Measurements from ENCODE around the gene MPP3. TPM values are rescaled to one million over a fixed set of nuclear protein-coding genes. Genes with fewer than 3 reads are reported as not detected.

The MPP3 gene
- total and polyA plus RNA-seq, 10 of the 15 experiments (the other 5 are each of a cell fraction or from before 2014, with no cell fraction given): not detected

- H3K79me2 ChIP-seq (ENCODE audit: control insufficient read depth, insufficient read depth, low read length): no peaks in the 10 kb centered on the region
- no peaks in the 10 kb centered on the region; a peak in 1 of 4 replicates for H3K27me3 ChIP-seq (replicated peaks in 1 of 2; ENCODE audit: control insufficient read depth in 2 of 2, insufficient read depth in 2 of 2, low read length in 1 of 2)
- H3K9ac ChIP-seq (ENCODE audit: control insufficient read depth, insufficient read depth, low read length): no peak overlapping the region
- ATAC-seq (no peak), DNase-seq (ENCODE audit: low read depth, low spot score) (no peak), FAIRE-seq (no peak)
- no peak overlapping the region for H3K4me3 ChIP-seq
- ChIA-PET CTCF (interaction anchor here (14.6 kb wide), 1 partner anchor 71 kb away, joined by 515 read pairs; no protein-coding TSS in a partner anchor), RAD21 (ENCODE audit: unreplicated experiment) (interaction anchor here (3.8 kb wide), 1 partner anchor 75 kb away, joined by 14 read pairs; no protein-coding TSS in a partner anchor), SMC1A (ENCODE audit: uncharacterized antibody, unreplicated experiment) (interaction anchor here (3.9 kb wide), 1 partner anchor 75 kb away, joined by 40 read pairs; no protein-coding TSS in a partner anchor), POLR2A (no interaction called here)
- BruUV-seq (replicated peaks): no TSS peak
- no peaks in the 10 kb centered on the region for H3K9me3 ChIP-seq (replicated peaks; ENCODE audit: control insufficient read depth, insufficient read depth, low read length)
- H2AFZ ChIP-seq (ENCODE audit: control insufficient read depth, low read depth, low read length): no peak overlapping the region
- intact Hi-C loops (cut with micrococcal nuclease; ENCODE audit: unreplicated experiment) (no loop called here), in situ Hi-C loops (cut with MboI) (no loop called here)
- no peaks in the 10 kb centered on the region for H4K20me1 ChIP-seq (ENCODE audit: control insufficient read depth, insufficient read depth)
- peak overlapping the region; percentile 54; the same call in 1 of the 2 replicates for H3K4me2 ChIP-seq (ENCODE audit: control insufficient read depth, insufficient read depth)
- no peak for TF ChIP-seq KDM1A (IDR thresholded peaks at IDR 0.05; ENCODE audit: borderline replicate concordance)
- no peak for TF ChIP-seq BCL11A (IDR thresholded peaks at IDR 0.05; ENCODE audit: low read depth, low read length)
- H3K4me1 ChIP-seq (ENCODE audit: control insufficient read depth, insufficient read depth, low read length): peaks cover 7% of the 10 kb centered on the region
- no peaks in the 10 kb centered on the region; a peak in 1 of 4 replicates for H3K36me3 ChIP-seq (ENCODE audit: control insufficient read depth in 2 of 2, insufficient read depth in 2 of 2, low read length in 1 of 2)
- WGBS (ENCODE audit: insufficient coverage, insufficient replicate concordance, low lambda C conversion rate, missing lambda C conversion rate): 86% methylated on average over 7 of the region's 7 CpGs
- no peak overlapping the region for H3K27ac ChIP-seq (ENCODE audit: control insufficient read depth, insufficient read depth)
These were observed 64.0 kb downstream of the MPP3 start for GRCh38 chr17:43768943-43769342.

DNA sequence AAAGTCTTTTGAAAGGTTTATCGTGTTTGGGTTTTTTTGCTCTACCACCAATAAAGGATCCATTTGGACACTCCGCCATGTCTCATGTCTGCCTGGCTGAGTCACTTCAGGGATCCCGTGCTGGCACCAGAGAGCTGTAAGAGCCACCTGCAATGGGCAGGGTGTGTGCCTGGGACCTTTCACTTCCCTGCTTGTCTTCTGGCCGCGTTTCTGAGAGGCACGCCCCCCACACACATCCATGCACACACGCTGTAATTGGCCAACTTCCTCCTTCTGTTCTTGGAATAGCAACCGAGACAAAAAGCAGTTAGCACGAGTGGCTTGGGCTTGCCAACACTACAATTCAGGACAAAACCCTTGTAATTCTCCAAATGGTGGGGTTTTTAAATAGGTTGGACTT is 64.6 kb downstream of the MPP3 start:
- in situ Hi-C loops (cut with MboI): no loop called here
- H3K9me3 ChIP-seq (replicated peaks; ENCODE audit: control insufficient read depth, insufficient read depth, low read length): no peaks in the 10 kb centered on the region
- no peak overlapping the region for H3K4me3 ChIP-seq
- WGBS (ENCODE audit: insufficient coverage, insufficient replicate concordance, low lambda C conversion rate, missing lambda C conversion rate): 18% methylated on average over 9 of the region's 9 CpGs
- no peaks in the 10 kb centered on the region; a peak in 1 of 4 replicates for H3K36me3 ChIP-seq (ENCODE audit: control insufficient read depth in 2 of 2, insufficient read depth in 2 of 2, low read length in 1 of 2)
- FAIRE-seq (no peak), DNase-seq (ENCODE audit: low read depth, low spot score) (no peak), ATAC-seq (peak; percentile 73)
- H2AFZ ChIP-seq (ENCODE audit: control insufficient read depth, low read depth, low read length): 0 out of 2 replicates have a peak overlapping the region, but pooled peaks have one; percentile 8
- BruUV-seq (replicated peaks): no TSS peak
- no peaks in the 10 kb centered on the region for H3K79me2 ChIP-seq (ENCODE audit: control insufficient read depth, insufficient read depth, low read length)
- H3K27me3 ChIP-seq (replicated peaks in 1 of 2; ENCODE audit: control insufficient read depth in 2 of 2, insufficient read depth in 2 of 2, low read length in 1 of 2): no peaks in the 10 kb centered on the region; a peak in 1 of 4 replicates
- intact Hi-C loops (cut with micrococcal nuclease; ENCODE audit: unreplicated experiment): no loop called here
- TF ChIP-seq SRF (IDR thresholded peaks at IDR 0.05; ENCODE audit: low read depth in 2 of 2, low read length in 2 of 2) (peak in 1 of 2 experiments; percentile 45; a peak in 1 of 4 replicates), SPI1 (IDR thresholded peaks at IDR 0.05; ENCODE audit: borderline replicate concordance, insufficient read depth, low read depth, low read length) (peak; percentile 52), EED (IDR thresholded peaks at IDR 0.05; ENCODE audit: low read depth) (0 out of 2 replicates have a peak, but pooled peaks have one; percentile 17), SREBF1 (IDR thresholded peaks at IDR 0.05; ENCODE audit: low read length) (no peak), BHLHE40 (IDR thresholded peaks at IDR 0.05; ENCODE audit: borderline replicate concordance in 1 of 2, low read depth in 2 of 2, low read length in 1 of 2) (peak; percentile 22 to 59; a peak in 1 of 4 replicates), BCL11A (IDR thresholded peaks at IDR 0.05; ENCODE audit: low read depth, low read length) (no peak)
- H3K27ac ChIP-seq (ENCODE audit: control insufficient read depth, insufficient read depth): no peak overlapping the region
- no peaks in the 10 kb centered on the region for H4K20me1 ChIP-seq (ENCODE audit: control insufficient read depth, insufficient read depth)
- no peak overlapping the region for H3K9ac ChIP-seq (ENCODE audit: control insufficient read depth, insufficient read depth, low read length)
- ChIA-PET POLR2A (no interaction called here), CTCF (interaction anchor here (1.5 to 14.6 kb wide), 4 partner anchors 12 to 222 kb away, joined by 3 to 515 read pairs (median 4); partner anchors contain the start of genes CFAP97D1 and ETV4), RAD21 (ENCODE audit: unreplicated experiment) (interaction anchor here (3.8 kb wide), 1 partner anchor 74 kb away, joined by 14 read pairs; no protein-coding TSS in a partner anchor), SMC1A (ENCODE audit: uncharacterized antibody, unreplicated experiment) (interaction anchor here (3.9 kb wide), 1 partner anchor 74 kb away, joined by 40 read pairs; no protein-coding TSS in a partner anchor)
- peak overlapping the region; percentile 54; the same call in 1 of the 2 replicates for H3K4me2 ChIP-seq (ENCODE audit: control insufficient read depth, insufficient read depth)
- peaks cover 7% of the 10 kb centered on the region for H3K4me1 ChIP-seq (ENCODE audit: control insufficient read depth, insufficient read depth, low read length)

Measured in GM12878 (cell line).